Gastroesophageal sphincter (tissue), 4 donors: ENCODE data around the gene RCBTB2. TPM values are rescaled to one million over a fixed set of nuclear protein-coding genes. Genes with fewer than 3 reads are reported as not detected.
"Not testable (repeated sequence)": the region's sequence is repeated elsewhere in the genome, so short reads cannot be mapped to it uniquely, and the experiment has no call there.

Experiments used
- ATAC-seq: fragments of 150-250 bp; one replicate; pipeline ENCODE4 v1.9.1; 2016; ENCODE audit warnings: mild to moderate bottlenecking, moderate library complexity
- H3K27ac ChIP-seq, 4 donors: fragments of 200-600 bp; sonication (generic) in 3 of 4; 1 replicate in 3 of 4; 2 replicates in 1 of 4; pipeline ENCODE4 v1.5.1; 2016 to 2019
- H3K27me3 ChIP-seq: fragments of 200-600 bp; sonication (generic); one replicate; pipeline ENCODE4 v1.5.1; 2019
- H3K36me3 ChIP-seq, 2 donors: fragments of 200-600 bp; sonication (generic); one replicate each; pipeline ENCODE4 v1.5.1; 2019; ENCODE audit warnings: control low read depth in 1 of 2
- H3K4me1 ChIP-seq, 3 donors: fragments of 200-600 bp; sonication (generic); 1 replicate in 2 of 3; 2 replicates in 1 of 3; pipeline ENCODE4 v1.5.1; 2016 to 2019; ENCODE audit warnings: control low read depth in 2 of 3
- H3K4me3 ChIP-seq, 2 donors: fragments of 200-600 bp; sonication (generic); one replicate each; pipeline ENCODE4 v1.5.1; 2019; ENCODE audit warnings: mild to moderate bottlenecking in 1 of 2, moderate library complexity in 1 of 2
- H3K9me3 ChIP-seq, 3 donors: fragments of 200-600 bp; sonication (generic); one replicate each; pipeline ENCODE4 v1.5.1; 2017 to 2019; ENCODE audit warnings: control low read depth in 2 of 3
- EP300 ChIP-seq: sonication (generic); formaldehyde crosslinking; IDR thresholded peaks from one replicate; pipeline ENCODE4 v1.6.1; 2017; ENCODE audit warnings: antibody characterized with exemption, mild to moderate bottlenecking
- POLR2A ChIP-seq, 2 donors: fragments of 450-650 bp; IDR thresholded peaks; one replicate each; pipeline ENCODE4 v1.6.1; 2017; ENCODE audit warnings: antibody characterized with exemption in 2 of 2, mild to moderate bottlenecking in 2 of 2, moderate library complexity in 1 of 2
- POLR2AphosphoS5 ChIP-seq: sonication (generic); formaldehyde crosslinking; IDR thresholded peaks from one replicate; pipeline ENCODE4 v1.6.1; 2017; ENCODE audit warnings: antibody characterized with exemption
- WGBS, 2 donors: methylation state at CpG; one replicate each; pipeline ENCODE4 v1.1.5; 2018; ENCODE audit warnings: low coverage in 1 of 2; 5-methylcytosine and 5-hydroxymethylcytosine counted together
- total RNA-seq, 4 donors: library from RNA; depleted of rRNA; stranded (reverse); fragments of >200 nt; gene quantifications; one replicate each; pipeline ENCODE4 v1.1.0, GENCODE V29; 2016
- TF ChIP-seq, protein P1 (sequence below), 4 experiments: fragments of 200-600 bp in 2 of 4; fragments of 450-650 bp in 2 of 4; sonication (generic) in 1 of 4; IDR thresholded peaks; one replicate each; pipeline ENCODE4 v1.5.1; 2017 to 2019; ENCODE audit warnings: antibody characterized with exemption in 4 of 4, mild to moderate bottlenecking in 2 of 4, moderate library complexity in 2 of 4

Gene RCBTB2
- total RNA-seq, 4 donors from 2014 or later: 14.9 to 26.1 (median 16.7) TPM

DNA sequence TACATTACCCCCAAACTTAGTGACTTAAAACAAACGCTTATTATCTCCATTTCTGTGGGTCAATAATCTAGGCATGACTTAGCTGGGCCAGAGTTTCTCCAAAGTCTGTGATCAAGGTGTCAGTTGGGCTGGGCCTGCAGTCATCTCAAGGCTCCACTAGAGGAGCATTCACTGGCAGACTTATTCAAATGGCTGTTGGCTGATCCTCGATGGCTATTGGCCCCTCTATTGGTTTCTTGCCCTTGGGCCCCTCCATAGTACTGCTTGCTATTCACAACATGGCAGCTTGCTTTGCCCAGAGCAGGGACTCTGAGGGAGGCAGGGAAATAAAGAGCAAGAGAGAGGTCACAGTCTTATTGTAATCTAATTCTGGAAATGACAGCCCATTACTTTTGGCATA lies 57.6 kb downstream of the RCBTB2 start:
- H3K9me3 ChIP-seq: no peaks in the 10 kb centered on the region
- 95 to 100% methylated on average over 1 to 2 of the region's 2 CpGs for WGBS, 2 donors
- H3K4me1 ChIP-seq: no peaks in the 10 kb centered on the region
- H3K36me3 ChIP-seq: peaks cover 0 to 38% of the 10 kb centered on the region in 2 donors
- no peak overlapping the region for H3K27ac ChIP-seq
- TF ChIP-seq POLR2AphosphoS5 (no peak), EP300 (no peak), POLR2A (IDR thresholded peaks at IDR 0.05) (no peak)
- TF ChIP-seq, protein P1, sequence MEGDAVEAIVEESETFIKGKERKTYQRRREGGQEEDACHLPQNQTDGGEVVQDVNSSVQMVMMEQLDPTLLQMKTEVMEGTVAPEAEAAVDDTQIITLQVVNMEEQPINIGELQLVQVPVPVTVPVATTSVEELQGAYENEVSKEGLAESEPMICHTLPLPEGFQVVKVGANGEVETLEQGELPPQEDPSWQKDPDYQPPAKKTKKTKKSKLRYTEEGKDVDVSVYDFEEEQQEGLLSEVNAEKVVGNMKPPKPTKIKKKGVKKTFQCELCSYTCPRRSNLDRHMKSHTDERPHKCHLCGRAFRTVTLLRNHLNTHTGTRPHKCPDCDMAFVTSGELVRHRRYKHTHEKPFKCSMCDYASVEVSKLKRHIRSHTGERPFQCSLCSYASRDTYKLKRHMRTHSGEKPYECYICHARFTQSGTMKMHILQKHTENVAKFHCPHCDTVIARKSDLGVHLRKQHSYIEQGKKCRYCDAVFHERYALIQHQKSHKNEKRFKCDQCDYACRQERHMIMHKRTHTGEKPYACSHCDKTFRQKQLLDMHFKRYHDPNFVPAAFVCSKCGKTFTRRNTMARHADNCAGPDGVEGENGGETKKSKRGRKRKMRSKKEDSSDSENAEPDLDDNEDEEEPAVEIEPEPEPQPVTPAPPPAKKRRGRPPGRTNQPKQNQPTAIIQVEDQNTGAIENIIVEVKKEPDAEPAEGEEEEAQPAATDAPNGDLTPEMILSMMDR (IDR thresholded peaks at IDR 0.05): no peak
- ATAC-seq: no peak
- no peak overlapping the region for H3K4me3 ChIP-seq
- no peaks in the 10 kb centered on the region for H3K27me3 ChIP-seq

DNA sequence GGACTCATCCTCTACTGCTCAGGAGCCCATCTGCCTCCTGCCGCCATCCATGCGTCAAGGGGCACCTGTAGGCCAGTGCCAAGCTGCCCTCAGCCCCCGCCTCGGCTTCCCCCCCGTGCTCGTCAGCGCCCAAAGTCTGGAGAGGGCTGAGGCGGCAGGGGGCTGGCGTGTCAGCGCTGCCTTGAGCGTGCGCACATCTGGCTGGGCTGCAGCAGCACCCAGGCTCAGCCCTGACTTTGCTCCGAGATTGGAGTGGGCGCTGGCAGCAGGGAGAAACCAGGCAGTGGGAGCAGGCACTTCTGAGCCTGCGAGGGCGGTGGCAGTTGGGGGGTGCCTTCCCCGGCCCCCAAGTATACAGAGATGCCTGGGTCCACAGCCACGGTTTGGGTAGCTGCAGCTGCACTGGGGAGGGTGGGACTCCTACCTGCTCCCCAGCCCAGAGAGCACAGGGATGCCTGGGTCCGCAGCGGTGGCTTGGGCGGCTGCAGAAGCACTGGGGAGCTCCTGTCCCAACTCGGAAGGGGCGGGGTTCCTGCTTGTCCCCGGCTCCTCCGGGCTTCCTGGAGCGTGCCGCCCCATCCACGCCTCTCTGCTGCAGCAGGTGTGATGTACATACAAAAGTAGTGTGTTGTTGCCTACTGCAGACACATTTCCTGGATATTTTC lies 75.2 kb downstream of the RCBTB2 start:
- H3K9me3 ChIP-seq: no peaks in the 10 kb centered on the region
- no peak overlapping the region for H3K4me3 ChIP-seq
- H3K36me3 ChIP-seq: peaks cover 0 to 82% of the 10 kb centered on the region in 2 donors
- no peaks in the 10 kb centered on the region for H3K4me1 ChIP-seq
- no peak for ATAC-seq
- no peaks in the 10 kb centered on the region for H3K27me3 ChIP-seq
- TF ChIP-seq POLR2AphosphoS5 (no peak), EP300 (no peak), POLR2A (IDR thresholded peaks at IDR 0.05) (no peak)
- TF ChIP-seq, protein P1 (IDR thresholded peaks at IDR 0.05): no peak
- 100% methylated on average over 1 of the region's 28 CpGs; no CpG with 5 or more reads in 1 of the 2 donors for WGBS, 2 donors
- no peak overlapping the region for H3K27ac ChIP-seq

DNA sequence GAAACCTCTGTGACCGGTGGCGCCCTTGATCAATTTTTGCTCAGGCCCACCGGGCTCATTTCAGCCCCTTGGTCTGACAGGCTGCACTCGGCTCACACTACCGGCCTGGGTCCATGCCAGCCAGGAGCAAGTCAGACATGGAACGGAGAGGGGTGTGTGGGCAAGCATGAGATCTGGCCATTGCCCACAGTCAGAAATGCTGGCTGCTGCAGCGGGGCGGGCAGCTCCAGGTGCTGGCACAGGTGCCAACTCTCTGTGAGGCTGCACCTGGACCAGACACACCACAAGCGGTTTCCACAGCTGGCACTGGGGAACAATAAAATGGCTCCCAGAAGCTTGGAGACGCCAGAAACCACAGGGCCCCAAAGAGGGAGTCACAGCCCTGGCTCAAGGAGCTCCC lies 76.3 kb downstream of the RCBTB2 start:
- no peak for ATAC-seq
- Histone ChIP-seq H3K36me3 (peaks cover 0 to 75% of the 10 kb centered on the region in 2 donors), H3K4me3 (no peak overlapping the region), H3K4me1 (no peaks in the 10 kb centered on the region), H3K27ac (no peak overlapping the region), H3K27me3 (no peaks in the 10 kb centered on the region), H3K9me3 (no peaks in the 10 kb centered on the region)
- WGBS, 2 donors: 84 to 95% methylated on average over 2 to 5 of the region's 10 CpGs
- TF ChIP-seq POLR2AphosphoS5: no peak
- TF ChIP-seq, protein P1 (IDR thresholded peaks at IDR 0.05): no peak
- no peak for TF ChIP-seq POLR2A (IDR thresholded peaks at IDR 0.05)

DNA sequence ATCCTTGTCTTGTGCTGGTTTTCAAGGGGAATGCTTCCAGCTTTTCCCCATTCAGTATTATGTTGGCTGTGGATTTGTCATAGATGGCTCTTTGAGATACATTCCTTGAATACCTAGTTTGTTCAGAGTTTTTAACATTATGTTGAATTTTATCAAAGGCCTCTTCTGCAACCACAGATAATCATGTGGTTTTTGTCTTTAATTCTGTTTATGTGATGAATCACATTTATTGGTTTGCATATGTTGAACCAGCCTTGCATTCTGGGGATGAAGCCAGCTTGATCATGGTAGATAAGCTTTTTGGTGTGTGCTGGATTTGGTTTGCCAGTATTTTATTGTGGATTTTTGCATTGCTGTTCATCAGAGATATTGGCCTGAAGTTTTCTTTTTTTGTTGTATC lies 81.7 kb downstream of the RCBTB2 start:
- not testable (repeated sequence) for H3K4me1 ChIP-seq, ATAC-seq, H3K27me3 ChIP-seq, H3K4me3 ChIP-seq, H3K27ac ChIP-seq
- H3K9me3 ChIP-seq: peaks cover 0 to 16% (median 0%) of the 10 kb centered on the region in 3 donors
- peaks cover 0 to 25% of the 10 kb centered on the region in 2 donors for H3K36me3 ChIP-seq

DNA sequence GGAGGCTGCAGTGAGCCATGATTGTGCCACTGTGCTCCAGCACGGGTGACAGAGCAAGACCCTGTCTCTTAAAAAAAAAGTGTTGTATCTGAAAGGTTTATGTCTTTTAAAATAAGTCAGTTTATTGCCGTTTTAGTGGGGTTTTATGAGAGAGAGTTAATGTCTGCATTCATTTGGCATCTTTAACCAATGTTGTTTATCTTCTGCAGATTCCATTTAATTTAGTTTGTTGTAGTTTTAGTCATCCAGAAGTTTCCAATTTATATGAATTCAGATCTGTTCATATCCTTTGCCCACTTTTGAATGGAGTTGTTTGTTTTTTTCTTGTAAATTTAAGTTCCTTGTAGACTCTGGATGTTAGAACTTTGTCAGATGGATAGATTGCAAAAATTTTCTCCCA lies 83.2 kb downstream of the RCBTB2 start:
- Histone ChIP-seq H3K27me3 (no peaks in the 10 kb centered on the region), H3K9me3 (peaks cover 0 to 16% (median 0%) of the 10 kb centered on the region in 3 donors), H3K27ac (no peak overlapping the region), H3K36me3 (peaks cover 0 to 18% of the 10 kb centered on the region in 2 donors), H3K4me1 (no peaks in the 10 kb centered on the region), H3K4me3 (no peak overlapping the region)
- WGBS, 2 donors: 61 to 95% methylated on average over 2 of the region's 2 CpGs
- TF ChIP-seq EP300 (no peak), POLR2A (IDR thresholded peaks at IDR 0.05) (no peak), POLR2AphosphoS5 (no peak)
- TF ChIP-seq, protein P1 (IDR thresholded peaks at IDR 0.05): no peak
- ATAC-seq: no peak
